IMR-90 (cell line): ENCODE data around the gene PDXDC1. TPM values are rescaled to one million over a fixed set of nuclear protein-coding genes. Genes with fewer than 3 reads are reported as not detected.
A peak's percentile ranks its signal among the peaks of the same experiment; 100 is the strongest.
"Not testable (repeated sequence)": the region's sequence is repeated elsewhere in the genome, so short reads cannot be mapped to it uniquely, and the experiment has no call there.

Experiments
- ATAC-seq: fragments of 200-7000 bp; cut with Tn5 transposase; 2 replicates; pipeline ENCODE4 v1.9.1; 2020; ENCODE audit warnings: low read depth, mild to moderate bottlenecking, moderate library complexity
- BruUV-seq: library from RNA; stranded (reverse); fragments of 400-500 nt; replicated peaks from 2 replicates; lab custom pipeline; 2021; lab: Mats Ljungman, UMichigan
- CTCF ChIA-PET: fragments of 300-600 bp; formaldehyde crosslinking; extraction: SDS; loops from one replicate; lab custom pipeline; 2021; ENCODE audit warnings: antibody characterized with exemption; lab: Yijun Ruan, JAX
- POLR2A ChIA-PET: fragments of 300-600 bp; sonication (Branson Sonifier 250); formaldehyde crosslinking; loops from one replicate; lab custom pipeline; 2022; ENCODE audit warnings: antibody characterized with exemption; ENCODE audit not compliant: unreplicated experiment; lab: Charles Lee
- DNase-seq: peaks from one replicate; pipeline ENCODE4 v3.0.0; 2013
- H2AFZ ChIP-seq: replicated peaks from 2 replicates; pipeline ENCODE3; 2013; ENCODE audit warnings: low read length, mild to moderate bottlenecking; ENCODE audit not compliant: poor library complexity
- H2AK5ac ChIP-seq: 2 replicates; pipeline ENCODE4 v1.6.1; 2013; ENCODE audit warnings: low read depth, low read length, inconsistent platforms
- H2AK9ac ChIP-seq: replicated peaks from 2 replicates; pipeline ENCODE3; 2013; ENCODE audit warnings: mild to moderate bottlenecking, low read depth, low read length, moderate library complexity; ENCODE audit not compliant: poor library complexity
- H2BK120ac ChIP-seq: 2 replicates; pipeline ENCODE4 v1.6.1; 2013; ENCODE audit warnings: low read depth, low read length, inconsistent platforms
- H2BK15ac ChIP-seq: 3 replicates; pipeline ENCODE4 v1.6.1; 2013; ENCODE audit warnings: low read depth, low read length, inconsistent platforms
- H2BK20ac ChIP-seq: 2 replicates; pipeline ENCODE4 v1.6.1; 2013; ENCODE audit warnings: low read depth, mild to moderate bottlenecking, inconsistent platforms, low read length, moderate library complexity
- H2BK5ac ChIP-seq: 2 replicates; pipeline ENCODE4 v1.6.1; 2013; ENCODE audit warnings: mild to moderate bottlenecking, low read depth, low read length, inconsistent platforms; ENCODE audit not compliant: poor library complexity, severe bottlenecking
- H3K14ac ChIP-seq: replicated peaks from 2 replicates; pipeline ENCODE4 v1.6.1; 2013; ENCODE audit warnings: low read depth, low read length, inconsistent platforms
- H3K18ac ChIP-seq: 2 replicates; pipeline ENCODE4 v1.6.1; 2013; ENCODE audit warnings: low read depth, low read length, control low read depth
- H3K23ac ChIP-seq: 2 replicates; pipeline ENCODE4 v1.6.1; 2013; ENCODE audit warnings: low read depth, low read length, inconsistent platforms
- H3K27ac ChIP-seq: 2 replicates; pipeline ENCODE4 v1.5.1; 2013; ENCODE audit warnings: mild to moderate bottlenecking, control low read depth, low read length; ENCODE audit not compliant: insufficient read depth
- H3K27me3 ChIP-seq: 2 replicates; pipeline ENCODE4 v1.6.1; 2013; ENCODE audit warnings: low read length; ENCODE audit not compliant: control insufficient read depth, insufficient read depth
- H3K36me3 ChIP-seq: 2 replicates; pipeline ENCODE4 v1.6.1; 2013; ENCODE audit warnings: low read length, mixed read lengths; ENCODE audit not compliant: control insufficient read depth, insufficient read depth
- H3K4ac ChIP-seq: 2 replicates; pipeline ENCODE4 v1.6.1; 2013; ENCODE audit warnings: low read depth, low read length, inconsistent platforms
- H3K4me1 ChIP-seq: 2 replicates; pipeline ENCODE4 v1.6.1; 2013; ENCODE audit warnings: low read length, mixed read lengths; ENCODE audit not compliant: control insufficient read depth, insufficient read depth
- H3K4me2 ChIP-seq: 2 replicates; pipeline ENCODE4 v1.6.1; 2013; ENCODE audit warnings: low read depth, mild to moderate bottlenecking, control low read depth, low read length, moderate library complexity
- H3K4me3 ChIP-seq: 2 replicates; pipeline ENCODE4 v1.5.1; 2013; ENCODE audit warnings: low read depth, mild to moderate bottlenecking, control low read depth, low read length, moderate library complexity; ENCODE audit not compliant: insufficient read depth
- H3K56ac ChIP-seq: 2 replicates; pipeline ENCODE4 v1.6.1; 2013; ENCODE audit warnings: low read length, inconsistent platforms; ENCODE audit not compliant: insufficient read depth; ENCODE audit errors: extremely low read depth
- H3K79me1 ChIP-seq, 2 experiments: 2 replicates each; pipeline ENCODE4 v1.6.1; 2013; ENCODE audit warnings: low read length in 2 of 2, inconsistent platforms in 1 of 2, low read depth in 1 of 2
- H3K9ac ChIP-seq: 2 replicates; pipeline ENCODE4 v1.6.1; 2013; ENCODE audit warnings: low read depth, low read length, control low read depth
- H3K9me1 ChIP-seq: 2 replicates; pipeline ENCODE4 v1.6.1; 2013; ENCODE audit warnings: low read length, inconsistent platforms; ENCODE audit not compliant: insufficient read depth
- H3K9me3 ChIP-seq: 2 replicates; pipeline ENCODE4 v1.6.1; 2013; ENCODE audit warnings: low read length; ENCODE audit not compliant: control insufficient read depth, insufficient read depth
- H4K20me1 ChIP-seq: 2 replicates; pipeline ENCODE4 v1.6.1; 2013; ENCODE audit warnings: low read length, inconsistent platforms; ENCODE audit not compliant: insufficient read depth
- H4K5ac ChIP-seq: 2 replicates; pipeline ENCODE4 v1.6.1; 2013; ENCODE audit warnings: mild to moderate bottlenecking, low read depth, low read length, control low read depth
- H4K8ac ChIP-seq, 2 experiments: 2 replicates each; pipeline ENCODE4 v1.6.1; 2013; ENCODE audit warnings: low read depth in 2 of 2, low read length in 2 of 2, control low read depth in 1 of 2, inconsistent platforms in 1 of 2
- H4K91ac ChIP-seq: 2 replicates; pipeline ENCODE4 v1.6.1; 2013; ENCODE audit warnings: low read depth, low read length, inconsistent platforms; ENCODE audit not compliant: insufficient read depth
- WGBS, 2 experiments: methylation state at CpG; one replicate each; pipeline versions ENCODE4 v1.1.5 to v1.1.7; 2013; ENCODE audit warnings: missing lambda C conversion rate in 2 of 2; ENCODE audit not compliant: insufficient read length in 1 of 2; ENCODE audit errors: extremely low coverage in 2 of 2; 5-methylcytosine and 5-hydroxymethylcytosine counted together
- dilution Hi-C: fragments of 300-500 bp; cut with HindIII; formaldehyde crosslinking; loops from one replicate; pipeline ENCODE4 v1.14.3; 2018; ENCODE audit warnings: low sequenced_read_pairs; ENCODE audit not compliant: unreplicated experiment
- in situ Hi-C: fragments of 300-500 bp; cut with MboI; formaldehyde crosslinking; loops from 3 replicates; pipeline ENCODE4 v1.14.3; 2019; ENCODE audit warnings: low sequenced_read_pairs, inconsistent platforms, mixed read lengths
- intact Hi-C: fragments of 100-400 bp; cut with micrococcal nuclease; formaldehyde crosslinking; loops from 2 replicates; pipeline ENCODE4 v1.10.0; 2022
- polyA plus RNA-seq, 3 experiments: library from polyadenylated mRNA; depleted of rRNA; stranded (reverse); fragments of >200 nt; gene quantifications; 2 replicates each; pipeline ENCODE4 v1.2.3, GENCODE V29; 2012; ENCODE audit warnings: low replicate concordance in 1 of 3
- total RNA-seq: library from RNA; depleted of rRNA; stranded (reverse); fragments of >200 nt; gene quantifications from 2 replicates; pipeline ENCODE4 v1.2.3, GENCODE V29; 2012

Gene PDXDC1
- total and polyA plus RNA-seq, 2 of the 4 experiments (the other 2 are of a cell fraction): 68.7 to 117 TPM

- H3K9me3 ChIP-seq, H3K23ac ChIP-seq, H3K27me3 ChIP-seq, H2AK9ac ChIP-seq, H3K36me3 ChIP-seq, intact Hi-C loops, dilution Hi-C loops, in situ Hi-C loops, H2BK20ac ChIP-seq, H2BK15ac ChIP-seq, BruUV-seq, H3K4me3 ChIP-seq, H2AFZ ChIP-seq, CTCF ChIA-PET, H3K9me1 ChIP-seq, POLR2A ChIA-PET, DNase-seq: not testable (repeated sequence)
- Histone ChIP-seq H3K4ac (peak overlapping the region; percentile 84; the same call in 1 of the 2 replicates), H4K20me1 (peaks cover 42% of the 10 kb centered on the region), H3K9ac (peak overlapping the region; percentile 22), H4K8ac (peak overlapping the region; percentile 36 to 71; a peak in 2 of 4 replicates), H3K56ac (0 out of 2 replicates have a peak overlapping the region, but pooled peaks have one; percentile 51), H3K4me2 (peak overlapping the region; percentile 49; the same call in 1 of the 2 replicates), H4K91ac (peak overlapping the region; percentile 77), H4K5ac (0 out of 2 replicates have a peak overlapping the region, but pooled peaks have one; percentile 53), H2BK120ac (peak overlapping the region; percentile 75; the same call in 1 of the 2 replicates), H3K27ac (peak overlapping the region; percentile 81), H2AK5ac (peak overlapping the region; percentile 97), H3K18ac (peak overlapping the region; percentile 26; the same call in 1 of the 2 replicates), H3K79me1 (peaks cover 0 to 35% of the 10 kb centered on the region in 2 experiments; a peak in 2 of 4 replicates), H3K14ac (peak overlapping the region; percentile 64; the same call in 1 of the 2 replicates), H2BK5ac (peak overlapping the region; percentile 79), H3K4me1 (peaks cover 39% of the 10 kb centered on the region)
- WGBS, 2 experiments: no CpG with 5 or more reads among the region's 26 CpGs
- peak; percentile 4 for ATAC-seq
Measured at GRCh38 chr16:15143601-15144091, 168.8 kb downstream of the PDXDC1 start.
